Measurements from ENCODE around the gene RPL4. TPM values are rescaled to one million over a fixed set of nuclear protein-coding genes. Genes with fewer than 3 reads are reported as not detected.
A peak's percentile ranks its signal among the peaks of the same experiment; 100 is the strongest.

Gene RPL4
- total RNA-seq (2014; rRNA removed; shearing (Covaris generic); ENCODE audit: low replicate concordance): 5,548 and 5,820 TPM in 2 replicates

GRCh38 chr15:66504563-66505429, at the start of gene RPL4, which contains the start of gene ZWILCH:
Gene RPL4, minus strand, starts transcription at chr15:66504855. Its CDS starts 65 bp downstream, at chr15:66504790.
Gene ZWILCH, plus strand, starts transcription at chr15:66505326. Its CDS starts 13 bp downstream, at chr15:66505339.
- no peaks in the 10 kb centered on the region for H3K9me2 ChIP-seq (replicated peaks; ENCODE audit: insufficient read depth, low read length)
- H3K9me3 ChIP-seq (ENCODE audit: low read length): no peaks in the 10 kb centered on the region
- peak within 1 kb of the TSS; percentile 86 for H3K27ac ChIP-seq (ENCODE audit: low read length)
- peaks cover 43% of the 10 kb centered on the region for H3K36me3 ChIP-seq (ENCODE audit: insufficient read depth, low read length)
- H2AFZ ChIP-seq (ENCODE audit: low read length): peak within 1 kb of the TSS; percentile 81
- H4K20me1 ChIP-seq (ENCODE audit: insufficient read depth, low read depth, low read length): peaks cover 32% of the 10 kb centered on the region
- H3K27me3 ChIP-seq (ENCODE audit: low read length): no peaks in the 10 kb centered on the region
- H3K4me3 ChIP-seq (ENCODE audit: low read length): peak within 1 kb of the TSS; percentile 83
- H3K9ac ChIP-seq (ENCODE audit: low read length): peak within 1 kb of the TSS; percentile 90
- H3K4me1 ChIP-seq (ENCODE audit: low read length): peaks cover 41% of the 10 kb centered on the region
- H3K79me2 ChIP-seq (ENCODE audit: low read length): peaks cover 74% of the 10 kb centered on the region
- H3K4me2 ChIP-seq (ENCODE audit: low read depth, low read length, poor library complexity, severe bottlenecking): peak within 1 kb of the TSS; percentile 89
- DNase-seq: peak; percentile 92

- Histone ChIP-seq H3K4me1 (ENCODE audit: low read length) (no peaks in the 10 kb centered on the region), H3K79me2 (ENCODE audit: low read length) (no peaks in the 10 kb centered on the region), H3K36me3 (ENCODE audit: insufficient read depth, low read length) (peaks cover 38% of the 10 kb centered on the region; the same call in 1 of the 2 replicates), H2AFZ (ENCODE audit: low read length) (no peak overlapping the region), H3K9me2 (replicated peaks; ENCODE audit: insufficient read depth, low read length) (no peaks in the 10 kb centered on the region), H3K27me3 (ENCODE audit: low read length) (no peaks in the 10 kb centered on the region), H3K4me3 (ENCODE audit: low read length) (no peak overlapping the region), H3K4me2 (ENCODE audit: low read depth, low read length, poor library complexity, severe bottlenecking) (no peak overlapping the region), H4K20me1 (ENCODE audit: insufficient read depth, low read depth, low read length) (no peaks in the 10 kb centered on the region), H3K27ac (ENCODE audit: low read length) (no peak overlapping the region), H3K9me3 (ENCODE audit: low read length) (no peaks in the 10 kb centered on the region), H3K9ac (ENCODE audit: low read length) (no peak overlapping the region)
- DNase-seq: peak; percentile 10
Measured at GRCh38 chr15:66545255-66545654, 40.6 kb upstream of the RPL4 start.

- Histone ChIP-seq H3K36me3 (ENCODE audit: insufficient read depth, low read length) (peaks cover 35% of the 10 kb centered on the region; the same call in 1 of the 2 replicates), H3K9me2 (replicated peaks; ENCODE audit: insufficient read depth, low read length) (no peaks in the 10 kb centered on the region), H3K4me1 (ENCODE audit: low read length) (no peaks in the 10 kb centered on the region), H3K9ac (ENCODE audit: low read length) (no peak overlapping the region), H3K79me2 (ENCODE audit: low read length) (no peaks in the 10 kb centered on the region), H2AFZ (ENCODE audit: low read length) (no peak overlapping the region), H3K27me3 (ENCODE audit: low read length) (no peaks in the 10 kb centered on the region), H3K9me3 (ENCODE audit: low read length) (no peaks in the 10 kb centered on the region), H3K4me3 (ENCODE audit: low read length) (no peak overlapping the region), H4K20me1 (ENCODE audit: insufficient read depth, low read depth, low read length) (no peaks in the 10 kb centered on the region), H3K4me2 (ENCODE audit: low read depth, low read length, poor library complexity, severe bottlenecking) (no peak overlapping the region), H3K27ac (ENCODE audit: low read length) (no peak overlapping the region)
- no peak for DNase-seq
Measured at GRCh38 chr15:66542896-66543295, 38.2 kb upstream of the RPL4 start.

GRCh38 chr15:66535056-66535455, 30.4 kb upstream of the RPL4 start:
- H2AFZ ChIP-seq (ENCODE audit: low read length): no peak overlapping the region
- no peaks in the 10 kb centered on the region for H3K27me3 ChIP-seq (ENCODE audit: low read length)
- no peak overlapping the region for H3K9ac ChIP-seq (ENCODE audit: low read length)
- no peaks in the 10 kb centered on the region; the same call in 1 of the 2 replicates for H3K79me2 ChIP-seq (ENCODE audit: low read length)
- no peak overlapping the region for H3K4me3 ChIP-seq (ENCODE audit: low read length)
- no peaks in the 10 kb centered on the region for H3K9me3 ChIP-seq (ENCODE audit: low read length)
- peaks cover 55% of the 10 kb centered on the region; the same call in 1 of the 2 replicates for H3K36me3 ChIP-seq (ENCODE audit: insufficient read depth, low read length)
- DNase-seq: no peak
- H3K4me1 ChIP-seq (ENCODE audit: low read length): no peaks in the 10 kb centered on the region
- H4K20me1 ChIP-seq (ENCODE audit: insufficient read depth, low read depth, low read length): no peaks in the 10 kb centered on the region
- no peak overlapping the region for H3K27ac ChIP-seq (ENCODE audit: low read length)
- no peaks in the 10 kb centered on the region for H3K9me2 ChIP-seq (replicated peaks; ENCODE audit: insufficient read depth, low read length)
- no peak overlapping the region for H3K4me2 ChIP-seq (ENCODE audit: low read depth, low read length, poor library complexity, severe bottlenecking)

- no peak for DNase-seq
- Histone ChIP-seq H3K27ac (ENCODE audit: low read length) (no peak overlapping the region), H3K9me3 (ENCODE audit: low read length) (no peaks in the 10 kb centered on the region)
Measured at GRCh38 chr15:66524838-66525237, 20.2 kb upstream of the RPL4 start.

GRCh38 chr15:66523926-66524325, 19.3 kb upstream of the RPL4 start:
- Histone ChIP-seq H4K20me1 (ENCODE audit: insufficient read depth, low read depth, low read length) (no peaks in the 10 kb centered on the region), H3K4me1 (ENCODE audit: low read length) (no peaks in the 10 kb centered on the region), H3K4me2 (ENCODE audit: low read depth, low read length, poor library complexity, severe bottlenecking) (no peak overlapping the region), H3K9ac (ENCODE audit: low read length) (no peak overlapping the region), H3K9me2 (replicated peaks; ENCODE audit: insufficient read depth, low read length) (no peaks in the 10 kb centered on the region), H3K4me3 (ENCODE audit: low read length) (no peak overlapping the region), H3K9me3 (ENCODE audit: low read length) (no peaks in the 10 kb centered on the region), H3K79me2 (ENCODE audit: low read length) (peaks cover 14% of the 10 kb centered on the region), H2AFZ (ENCODE audit: low read length) (no peak overlapping the region), H3K36me3 (ENCODE audit: insufficient read depth, low read length) (peaks cover 30% of the 10 kb centered on the region; the same call in 1 of the 2 replicates), H3K27me3 (ENCODE audit: low read length) (no peaks in the 10 kb centered on the region), H3K27ac (ENCODE audit: low read length) (no peak overlapping the region)
- DNase-seq: no peak

More at GRCh38 chr15:66524838-66525237, 20.2 kb upstream of the RPL4 start:
- Histone ChIP-seq H3K9me2 (replicated peaks; ENCODE audit: insufficient read depth, low read length) (no peaks in the 10 kb centered on the region), H2AFZ (ENCODE audit: low read length) (no peak overlapping the region), H3K36me3 (ENCODE audit: insufficient read depth, low read length) (peaks cover 36% of the 10 kb centered on the region; the same call in 1 of the 2 replicates), H3K9ac (ENCODE audit: low read length) (no peak overlapping the region), H3K27me3 (ENCODE audit: low read length) (no peaks in the 10 kb centered on the region), H3K79me2 (ENCODE audit: low read length) (peaks cover 14% of the 10 kb centered on the region), H3K4me3 (ENCODE audit: low read length) (no peak overlapping the region), H3K4me1 (ENCODE audit: low read length) (no peaks in the 10 kb centered on the region), H4K20me1 (ENCODE audit: insufficient read depth, low read depth, low read length) (no peaks in the 10 kb centered on the region), H3K4me2 (ENCODE audit: low read depth, low read length, poor library complexity, severe bottlenecking) (no peak overlapping the region)

GRCh38 chr15:66515901-66516322, 11.3 kb upstream of the RPL4 start:
- H3K9me3 ChIP-seq (ENCODE audit: low read length): no peaks in the 10 kb centered on the region
- peaks cover 22% of the 10 kb centered on the region for H3K36me3 ChIP-seq (ENCODE audit: insufficient read depth, low read length)
- no peak overlapping the region for H2AFZ ChIP-seq (ENCODE audit: low read length)
- H4K20me1 ChIP-seq (ENCODE audit: insufficient read depth, low read depth, low read length): no peaks in the 10 kb centered on the region
- H3K9ac ChIP-seq (ENCODE audit: low read length): no peak overlapping the region
- H3K9me2 ChIP-seq (replicated peaks; ENCODE audit: insufficient read depth, low read length): no peaks in the 10 kb centered on the region
- H3K27me3 ChIP-seq (ENCODE audit: low read length): no peaks in the 10 kb centered on the region
- no peak overlapping the region for H3K27ac ChIP-seq (ENCODE audit: low read length)
- peaks cover 3% of the 10 kb centered on the region; the same call in 1 of the 2 replicates for H3K4me1 ChIP-seq (ENCODE audit: low read length)
- no peak for DNase-seq
- H3K4me2 ChIP-seq (ENCODE audit: low read depth, low read length, poor library complexity, severe bottlenecking): no peak overlapping the region
- H3K79me2 ChIP-seq (ENCODE audit: low read length): peaks cover 12% of the 10 kb centered on the region
- no peak overlapping the region for H3K4me3 ChIP-seq (ENCODE audit: low read length)

GRCh38 chr15:66514586-66514985, 9.9 kb upstream of the RPL4 start:
- no peak overlapping the region for H3K9ac ChIP-seq (ENCODE audit: low read length)
- H3K9me3 ChIP-seq (ENCODE audit: low read length): no peaks in the 10 kb centered on the region
- peaks cover 3% of the 10 kb centered on the region; the same call in 1 of the 2 replicates for H3K4me1 ChIP-seq (ENCODE audit: low read length)
- H2AFZ ChIP-seq (ENCODE audit: low read length): no peak overlapping the region
- H3K4me3 ChIP-seq (ENCODE audit: low read length): no peak overlapping the region
- DNase-seq: no peak
- H3K4me2 ChIP-seq (ENCODE audit: low read depth, low read length, poor library complexity, severe bottlenecking): no peak overlapping the region
- H3K36me3 ChIP-seq (ENCODE audit: insufficient read depth, low read length): peaks cover 24% of the 10 kb centered on the region
- no peaks in the 10 kb centered on the region for H3K27me3 ChIP-seq (ENCODE audit: low read length)
- no peak overlapping the region for H3K27ac ChIP-seq (ENCODE audit: low read length)
- no peaks in the 10 kb centered on the region for H4K20me1 ChIP-seq (ENCODE audit: insufficient read depth, low read depth, low read length)
- no peaks in the 10 kb centered on the region for H3K9me2 ChIP-seq (replicated peaks; ENCODE audit: insufficient read depth, low read length)
- H3K79me2 ChIP-seq (ENCODE audit: low read length): peaks cover 16% of the 10 kb centered on the region

All from Karpas-422 (cell line).